GM12872 (cell line): ENCODE measurements around the gene BTRC.

Experiments
- TF ChIP-seq, protein P1 (sequence below): IDR thresholded peaks from 3 replicates; pipeline ENCODE4 v1.5.1; 2011; ENCODE audit warnings: low read depth, mild to moderate bottlenecking, low read length, moderate library complexity; ENCODE audit not compliant: insufficient read depth

Gene BTRC

GRCh38 chr10:101386659-101387259, 32.8 kb downstream of the BTRC start:
- TF ChIP-seq, protein P1, sequence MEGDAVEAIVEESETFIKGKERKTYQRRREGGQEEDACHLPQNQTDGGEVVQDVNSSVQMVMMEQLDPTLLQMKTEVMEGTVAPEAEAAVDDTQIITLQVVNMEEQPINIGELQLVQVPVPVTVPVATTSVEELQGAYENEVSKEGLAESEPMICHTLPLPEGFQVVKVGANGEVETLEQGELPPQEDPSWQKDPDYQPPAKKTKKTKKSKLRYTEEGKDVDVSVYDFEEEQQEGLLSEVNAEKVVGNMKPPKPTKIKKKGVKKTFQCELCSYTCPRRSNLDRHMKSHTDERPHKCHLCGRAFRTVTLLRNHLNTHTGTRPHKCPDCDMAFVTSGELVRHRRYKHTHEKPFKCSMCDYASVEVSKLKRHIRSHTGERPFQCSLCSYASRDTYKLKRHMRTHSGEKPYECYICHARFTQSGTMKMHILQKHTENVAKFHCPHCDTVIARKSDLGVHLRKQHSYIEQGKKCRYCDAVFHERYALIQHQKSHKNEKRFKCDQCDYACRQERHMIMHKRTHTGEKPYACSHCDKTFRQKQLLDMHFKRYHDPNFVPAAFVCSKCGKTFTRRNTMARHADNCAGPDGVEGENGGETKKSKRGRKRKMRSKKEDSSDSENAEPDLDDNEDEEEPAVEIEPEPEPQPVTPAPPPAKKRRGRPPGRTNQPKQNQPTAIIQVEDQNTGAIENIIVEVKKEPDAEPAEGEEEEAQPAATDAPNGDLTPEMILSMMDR: no peak

GRCh38 chr10:101388676-101389276, 34.8 kb downstream of the BTRC start:
- TF ChIP-seq, protein P1: no peak

DNA sequence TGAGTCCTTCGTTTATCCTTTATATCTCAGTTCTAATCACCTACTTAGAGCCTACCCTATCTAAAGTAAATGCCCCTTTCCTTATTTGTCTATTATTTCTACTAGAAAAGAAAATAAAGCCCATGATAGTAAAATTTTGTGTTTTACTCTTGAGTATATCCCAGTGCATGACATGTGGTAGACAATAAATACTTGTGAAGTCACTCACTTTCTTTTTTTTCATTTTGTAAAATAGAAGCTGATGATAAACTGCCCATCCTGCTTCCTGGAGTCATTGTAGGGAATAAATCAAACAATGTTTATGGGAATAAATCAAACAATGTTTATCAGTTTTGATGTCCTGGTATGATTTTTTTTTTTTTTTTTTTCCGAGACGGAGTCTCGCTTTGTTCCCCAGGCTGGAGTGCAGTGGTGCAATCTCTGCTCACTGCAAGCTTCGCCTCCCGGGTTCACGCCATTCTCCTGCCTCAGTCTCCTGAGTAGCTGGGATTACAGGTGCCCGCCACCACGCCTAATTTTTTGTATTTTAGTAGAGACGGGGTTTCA, 36.1 kb downstream of the BTRC start:
- TF ChIP-seq, protein P1: no peak

- TF ChIP-seq, protein P1: no peak
These were observed 39.4 kb downstream of the BTRC start for GRCh38 chr10:101393378-101393777.

- TF ChIP-seq, protein P1: no peak
These were observed 40.7 kb downstream of the BTRC start for GRCh38 chr10:101394524-101395133.

DNA sequence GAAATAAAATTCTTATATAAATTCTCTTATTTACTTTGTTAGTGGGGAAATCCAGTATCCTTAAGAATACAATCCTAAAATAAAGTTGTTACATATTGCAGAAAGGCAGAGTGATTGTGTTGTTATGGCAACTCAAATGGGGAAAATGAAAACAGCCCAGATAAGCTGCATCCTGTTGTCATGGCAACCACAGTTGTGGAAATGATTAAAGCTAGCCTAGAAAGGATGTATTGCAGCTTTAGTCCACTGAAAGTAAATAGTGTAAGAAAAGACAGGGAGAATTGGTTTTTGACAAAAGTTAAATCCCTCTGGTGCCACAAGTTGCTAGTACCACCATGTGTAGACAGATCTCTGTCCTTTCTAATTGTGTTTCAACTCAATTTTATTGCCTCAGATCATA, 43.2 kb downstream of the BTRC start:
- TF ChIP-seq, protein P1: no peak

GRCh38 chr10:101400585-101400984, 46.6 kb downstream of the BTRC start:
- TF ChIP-seq, protein P1: no peak
